AG09309 (cell line): Measurements from ENCODE around the gene EPB41L3.

Experiments
- DNase-seq: peaks from one replicate; pipeline ENCODE4 v3.0.0-alpha.2; 2010; ENCODE audit warnings: low read depth
- H3K4me3 ChIP-seq: 2 replicates; pipeline ENCODE4 v1.5.1; 2011; ENCODE audit warnings: mild to moderate bottlenecking, low read depth, low read length, moderate library complexity; ENCODE audit not compliant: control insufficient read depth
- CTCF ChIP-seq: IDR thresholded peaks from 2 replicates; pipeline ENCODE4 v1.5.1; 2011; ENCODE audit warnings: mild to moderate bottlenecking, low read depth, low read length, inconsistent platforms; ENCODE audit not compliant: insufficient read depth, control insufficient read depth; ENCODE audit errors: missing control alignments

EPB41L3 gene

GRCh38 chr18:5537860-5538259 is 5.9 kb downstream of the EPB41L3 start:
- no peak overlapping the region for H3K4me3 ChIP-seq
- TF ChIP-seq CTCF: no peak
- DNase-seq: no peak

- DNase-seq: no peak
- no peak for TF ChIP-seq CTCF
- H3K4me3 ChIP-seq: no peak overlapping the region
Measured at GRCh38 chr18:5534845-5535244, 9.0 kb downstream of the EPB41L3 start.

GRCh38 chr18:5532066-5532465 is 11.7 kb downstream of the EPB41L3 start:
- no peak for DNase-seq
- no peak overlapping the region for H3K4me3 ChIP-seq
- TF ChIP-seq CTCF: no peak

GRCh38 chr18:5530629-5531178 is 13.1 kb downstream of the EPB41L3 start:
- no peak for DNase-seq
- TF ChIP-seq CTCF: no peak

GRCh38 chr18:5529471-5529870 is 14.3 kb downstream of the EPB41L3 start:
- TF ChIP-seq CTCF: no peak
- no peak for DNase-seq

More at GRCh38 chr18:5530629-5531178, 13.1 kb downstream of the EPB41L3 start:
- H3K4me3 ChIP-seq: no peak overlapping the region

GRCh38 chr18:5527603-5528002 is 16.2 kb downstream of the EPB41L3 start:
- no peak for TF ChIP-seq CTCF

More at GRCh38 chr18:5529471-5529870, 14.3 kb downstream of the EPB41L3 start:
- no peak overlapping the region for H3K4me3 ChIP-seq

GRCh38 chr18:5524660-5525059 is 19.1 kb downstream of the EPB41L3 start:
- no peak for TF ChIP-seq CTCF
- no peak overlapping the region for H3K4me3 ChIP-seq
- DNase-seq: no peak

More at GRCh38 chr18:5527603-5528002, 16.2 kb downstream of the EPB41L3 start:
- H3K4me3 ChIP-seq: no peak overlapping the region
- DNase-seq: peak; percentile 52
